HG02763 (cell line): ENCODE measurements around the gene MACO1.

ENCODE experiments used
- ATAC-seq: cut with Tn5 transposase; IDR thresholded peaks from one replicate; pipeline ENCODE4 v1.9.1; 2021; ENCODE audit warnings: mild to moderate bottlenecking, moderate library complexity; ENCODE audit not compliant: unreplicated experiment

Gene MACO1

GRCh38 chr1:25519624-25520023, 88.9 kb downstream of the MACO1 start:
- no peak for ATAC-seq

DNA sequence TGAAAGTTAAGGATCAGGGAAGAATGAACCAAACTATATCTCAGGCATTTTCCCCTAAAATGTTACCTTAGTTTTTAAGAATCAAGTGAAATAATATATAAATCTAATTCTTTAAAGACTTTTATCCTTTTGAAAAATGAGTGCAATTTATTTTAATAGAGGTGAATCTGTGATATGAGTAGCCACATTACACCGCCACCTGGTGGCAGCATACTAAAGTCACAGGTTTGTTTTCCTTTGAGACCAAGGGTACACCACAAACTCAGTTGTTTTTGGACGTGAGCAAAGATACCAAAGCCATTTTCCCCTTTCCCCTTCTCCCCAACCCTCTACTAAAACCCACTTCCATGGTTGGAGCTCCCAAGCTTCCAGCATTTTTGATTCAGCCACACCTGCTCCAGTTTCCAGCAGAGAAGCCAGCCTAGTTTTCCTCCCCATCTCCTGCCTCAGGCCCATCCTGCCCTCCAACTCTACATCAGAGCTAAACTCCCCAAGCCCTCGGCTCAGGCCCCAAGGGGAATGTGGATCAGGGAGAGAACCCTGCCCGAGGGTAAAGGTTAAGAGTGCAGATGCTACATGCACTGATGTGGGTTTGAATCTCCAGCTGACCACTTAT, 89.9 kb downstream of the MACO1 start:
- no peak for ATAC-seq

DNA sequence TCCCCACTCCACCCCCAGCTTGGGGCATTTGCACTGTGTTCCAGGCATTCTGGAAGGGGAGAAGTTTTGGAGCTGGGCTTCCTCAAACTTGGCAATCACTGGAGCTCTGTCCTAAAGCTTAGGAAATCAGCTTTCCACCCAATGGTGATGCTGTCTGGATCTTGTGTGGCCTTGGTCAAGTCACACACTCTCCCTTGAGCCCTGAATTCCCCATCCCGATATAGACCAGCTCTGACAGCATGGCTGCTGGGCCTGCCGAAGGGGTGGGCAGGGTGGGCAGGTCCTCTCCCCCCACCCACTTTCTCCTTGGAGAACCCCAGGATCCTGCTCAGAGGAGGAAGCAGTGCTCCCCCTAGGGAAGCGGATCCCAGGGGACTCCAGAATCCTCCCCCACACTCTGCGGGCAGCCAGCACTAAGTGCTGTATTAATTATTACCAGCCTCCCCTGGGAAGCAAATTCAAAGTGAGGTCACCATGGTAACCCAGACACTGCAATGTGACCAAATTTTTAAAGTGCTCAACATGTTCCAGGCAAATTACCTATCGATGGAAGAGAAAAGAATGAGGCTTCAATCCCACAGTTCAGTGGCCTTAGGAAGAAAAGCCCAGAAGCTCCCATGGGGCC, 91.4 kb downstream of the MACO1 start:
- ATAC-seq: no peak

GRCh38 chr1:25523542-25523941, 92.8 kb downstream of the MACO1 start:
- ATAC-seq: no peak

DNA sequence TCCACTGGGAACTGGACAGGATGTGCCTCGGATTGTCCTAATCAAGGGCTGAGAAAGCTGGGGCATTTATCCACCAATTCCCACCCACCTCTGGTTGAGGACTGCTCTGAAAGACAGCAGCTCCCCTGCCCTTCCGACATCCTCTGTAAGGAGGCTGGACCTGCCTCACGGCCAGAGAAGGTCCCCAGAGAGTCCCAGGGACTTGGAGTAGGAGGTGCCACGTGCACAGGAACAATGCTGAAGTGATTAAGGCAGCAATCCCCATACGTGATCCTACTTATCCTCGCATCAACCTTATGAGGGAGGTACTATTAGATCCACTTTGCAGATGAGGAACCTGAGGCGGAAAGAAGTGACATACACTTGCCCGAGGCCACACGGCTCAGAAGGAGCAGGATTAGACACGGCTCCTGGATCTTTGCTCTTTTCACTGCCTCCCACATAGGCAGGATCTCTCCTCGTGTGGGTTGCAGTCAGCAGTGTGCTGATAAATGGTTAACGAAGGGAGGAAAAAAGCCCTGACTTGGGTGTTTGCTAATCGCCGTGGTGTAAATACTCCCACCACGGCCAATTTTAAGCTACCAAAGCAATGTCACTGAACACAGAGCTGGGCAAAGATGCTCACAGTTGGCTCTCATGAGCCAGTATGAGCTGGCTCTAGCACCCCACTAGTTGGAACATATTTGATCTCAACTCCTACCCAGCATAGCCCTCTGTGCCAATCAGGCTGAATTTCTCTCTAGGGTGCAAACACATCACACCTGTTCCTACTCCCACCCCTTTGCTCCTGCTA, 94.1 kb downstream of the MACO1 start:
- no peak for ATAC-seq

DNA sequence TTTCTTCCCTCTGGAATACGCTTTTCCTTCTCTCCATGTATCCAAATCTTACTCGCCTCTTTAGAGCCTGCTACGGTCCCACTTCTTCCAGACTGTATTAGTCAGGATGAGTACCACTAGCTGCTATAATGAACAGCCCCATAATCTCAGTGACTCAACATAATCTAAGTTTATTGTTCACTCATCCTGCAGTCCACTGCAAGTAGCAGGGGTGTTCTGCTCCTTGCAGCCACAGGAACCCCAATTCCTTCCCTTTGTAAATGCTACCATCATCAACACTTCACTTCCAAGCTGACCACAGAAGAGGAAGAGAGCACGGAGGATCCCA, 94.6 kb downstream of the MACO1 start:
- ATAC-seq: no peak

DNA sequence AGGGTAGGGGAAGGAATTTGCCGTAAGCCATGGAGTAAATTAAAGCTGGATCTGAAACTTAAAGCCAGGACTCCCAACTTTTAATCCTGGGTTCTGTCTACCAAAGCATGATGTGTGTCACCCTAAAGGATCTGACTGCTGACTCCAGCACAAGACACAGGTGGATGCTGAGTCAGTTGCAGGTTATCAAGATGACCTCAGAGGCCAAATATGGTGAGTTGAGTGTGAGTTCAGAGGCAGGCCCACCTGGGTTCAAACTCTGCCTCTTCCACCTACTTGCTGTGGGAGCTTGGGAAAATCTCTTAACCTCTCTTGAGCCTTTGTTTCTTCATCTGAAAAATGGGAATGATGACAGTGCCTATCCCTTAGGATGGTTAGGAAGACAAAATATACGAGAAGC, 96.1 kb downstream of the MACO1 start:
- no peak for ATAC-seq

- no peak for ATAC-seq
Observed at GRCh38 chr1:25527226-25527846, 96.6 kb downstream of the MACO1 start.

DNA sequence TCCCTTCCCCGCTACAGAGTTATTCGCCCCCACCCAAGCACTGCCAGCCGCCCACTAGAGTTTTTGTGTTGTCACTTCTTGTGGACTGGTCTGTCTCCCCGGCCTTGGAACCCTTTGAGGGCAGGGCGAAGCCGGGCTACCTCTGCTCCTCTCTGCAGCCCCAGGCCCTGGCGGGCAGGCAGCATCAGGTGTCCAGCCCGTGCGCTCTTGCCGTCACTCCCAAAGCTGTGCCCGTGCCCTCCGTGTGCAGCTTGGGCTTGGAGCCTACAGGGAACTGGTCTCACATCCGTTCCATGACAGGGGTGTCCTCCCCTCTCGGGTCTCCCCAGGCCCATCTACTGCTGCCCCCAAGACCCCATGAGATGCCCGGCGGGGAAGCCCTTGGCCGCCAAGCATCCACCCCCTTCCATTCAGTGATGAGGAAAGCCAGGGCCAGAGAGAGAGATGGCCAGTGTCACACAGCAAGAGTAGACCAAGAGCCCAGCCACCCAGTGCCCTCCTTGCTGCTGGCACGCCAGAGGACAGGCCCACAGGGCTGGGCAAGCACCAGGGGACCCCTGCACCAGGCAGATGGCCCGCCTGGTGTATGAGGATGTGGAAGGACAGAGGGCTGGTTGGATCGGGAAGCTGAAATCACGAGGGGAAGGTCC, 97.4 kb downstream of the MACO1 start:
- no peak for ATAC-seq

GRCh38 chr1:25528881-25529517, 98.3 kb downstream of the MACO1 start:
- ATAC-seq: no peak

GRCh38 chr1:25529518-25530185, 99.0 kb downstream of the MACO1 start:
- no peak for ATAC-seq

DNA sequence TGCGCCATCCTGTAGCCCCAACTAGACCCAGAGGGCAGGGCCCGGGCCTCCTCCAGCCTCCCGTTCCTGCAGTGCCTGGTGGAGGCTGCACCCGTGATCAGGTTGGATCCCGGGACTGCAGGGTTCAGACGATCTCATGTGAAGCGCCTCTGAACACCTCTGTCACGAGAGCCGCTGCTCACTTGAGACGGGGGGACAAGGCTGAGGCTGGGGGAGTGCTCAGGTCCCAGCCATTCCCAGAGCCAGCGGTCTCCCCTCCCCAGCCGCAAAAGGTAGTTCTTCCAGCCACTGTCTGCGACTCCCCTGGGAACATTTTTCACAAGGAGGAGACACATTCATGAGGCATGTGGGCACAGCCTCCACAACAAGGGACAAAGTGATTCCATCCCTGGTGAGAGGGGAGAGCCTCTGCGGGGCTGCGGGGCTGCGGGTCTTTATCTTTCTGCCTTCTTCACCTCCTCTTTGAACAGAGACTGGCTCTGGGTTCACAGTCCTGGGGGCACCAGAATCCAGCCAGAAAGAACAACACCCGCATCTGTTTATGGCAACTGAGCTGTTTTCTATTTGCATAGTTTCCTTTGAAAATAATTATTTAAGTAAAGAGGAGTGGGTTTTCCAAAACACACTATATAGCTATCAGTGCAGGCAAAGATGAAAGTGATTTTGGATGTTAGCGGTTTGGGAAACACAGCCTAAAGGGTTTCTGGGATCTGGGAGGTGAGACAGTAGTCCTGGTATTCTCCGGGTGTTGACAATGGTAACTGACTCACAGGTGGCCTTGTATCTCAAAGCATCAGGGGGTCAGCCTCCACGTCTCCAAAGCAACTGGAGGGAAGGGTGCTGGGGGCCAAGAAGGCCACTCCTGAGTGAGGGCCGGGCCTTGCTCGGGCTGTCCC, 99.7 kb downstream of the MACO1 start:
- ATAC-seq: no peak

DNA sequence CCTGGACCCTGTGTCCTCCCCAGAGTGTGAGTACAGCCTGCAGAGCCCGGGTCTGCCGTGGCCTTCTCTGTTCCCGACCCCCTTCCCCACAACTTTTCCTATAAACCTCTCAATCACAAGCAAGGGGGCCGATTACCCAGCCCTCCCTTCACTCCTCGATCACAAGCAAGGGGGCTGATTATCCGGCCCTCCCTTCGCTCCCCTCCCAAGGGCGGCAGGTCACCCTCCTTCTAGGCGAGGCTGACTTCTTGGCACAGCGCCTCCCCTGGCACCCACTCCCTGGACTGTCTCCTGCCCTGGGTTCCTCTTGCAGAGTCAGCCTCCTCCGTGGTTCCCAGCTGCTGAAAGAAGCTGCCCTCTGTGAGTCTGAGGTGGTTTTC, 100.4 kb downstream of the MACO1 start:
- ATAC-seq: no peak

DNA sequence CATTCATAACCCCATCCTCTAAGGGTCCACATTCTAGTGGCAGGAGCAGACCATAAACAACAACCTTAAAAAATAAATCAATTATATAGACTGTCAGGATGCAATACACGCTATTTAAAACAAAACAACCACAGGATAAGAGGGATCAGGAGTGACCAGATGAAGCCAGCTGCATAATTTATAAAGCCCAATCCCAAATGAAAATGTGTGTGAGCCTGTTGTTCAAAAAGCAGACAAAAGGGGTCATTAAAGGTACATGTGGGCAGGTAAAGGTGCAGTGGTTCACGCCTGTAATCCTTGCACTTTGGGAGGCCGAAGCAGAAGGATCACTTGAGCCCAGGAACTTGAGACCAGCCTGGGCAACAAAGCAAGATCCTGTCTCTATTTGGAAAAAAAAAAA, 102.3 kb downstream of the MACO1 start:
- no peak for ATAC-seq

GRCh38 chr1:25533775-25534409, 103.2 kb downstream of the MACO1 start:
- ATAC-seq: no peak

GRCh38 chr1:25534410-25534788, 103.7 kb downstream of the MACO1 start:
- ATAC-seq: no peak

- no peak for ATAC-seq
Observed at GRCh38 chr1:25536124-25536523, 105.4 kb downstream of the MACO1 start.

DNA sequence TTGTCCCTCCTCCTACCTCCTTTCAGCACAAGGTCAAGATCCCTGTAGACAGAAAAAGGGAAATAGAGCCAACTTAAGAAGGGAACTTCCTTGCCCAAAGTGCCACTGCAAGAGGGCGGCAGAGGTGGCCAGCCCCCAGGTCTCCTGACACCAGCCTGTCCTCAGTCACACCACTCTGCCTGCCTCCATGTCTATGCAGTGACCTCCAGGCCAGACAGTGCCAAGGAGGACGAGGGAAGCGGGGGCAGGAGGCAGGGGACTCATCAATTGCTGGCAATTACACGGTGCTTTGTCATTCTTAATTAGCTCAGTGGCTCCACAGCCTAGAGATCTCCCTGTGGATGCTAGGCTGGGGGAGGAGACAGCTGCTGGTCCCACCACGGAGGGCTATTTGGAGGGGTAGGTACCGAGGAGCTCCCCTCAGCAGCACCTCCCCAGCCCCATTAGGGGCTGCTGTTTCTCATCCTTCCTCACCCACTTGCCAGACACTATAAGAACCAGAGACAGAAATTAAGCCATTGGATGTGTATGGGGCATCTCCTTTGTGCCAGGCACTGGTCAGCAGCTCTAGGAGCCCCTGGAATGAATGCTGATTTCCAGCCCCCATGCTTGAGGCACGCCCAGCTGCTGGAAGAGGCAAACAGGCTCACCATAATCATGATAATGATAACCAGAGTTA, 106.6 kb downstream of the MACO1 start:
- ATAC-seq: no peak
